NCI-H1417 treated with DMSO at 0.1 percent for 48 hours (cell line): ENCODE measurements around the gene HMGCS1.
"Not testable (repeated sequence)": the region's sequence is repeated elsewhere in the genome, so short reads cannot be mapped to it uniquely, and the experiment has no call there.

ENCODE experiments used
- DNase-seq: peaks from one replicate; lab custom pipeline; 2025; lab: John Stamatoyannopoulos, UW

Gene HMGCS1

GRCh38 chr5:43312076-43312661 lies 1.0 kb downstream of the HMGCS1 start:
- no peak for DNase-seq

DNA sequence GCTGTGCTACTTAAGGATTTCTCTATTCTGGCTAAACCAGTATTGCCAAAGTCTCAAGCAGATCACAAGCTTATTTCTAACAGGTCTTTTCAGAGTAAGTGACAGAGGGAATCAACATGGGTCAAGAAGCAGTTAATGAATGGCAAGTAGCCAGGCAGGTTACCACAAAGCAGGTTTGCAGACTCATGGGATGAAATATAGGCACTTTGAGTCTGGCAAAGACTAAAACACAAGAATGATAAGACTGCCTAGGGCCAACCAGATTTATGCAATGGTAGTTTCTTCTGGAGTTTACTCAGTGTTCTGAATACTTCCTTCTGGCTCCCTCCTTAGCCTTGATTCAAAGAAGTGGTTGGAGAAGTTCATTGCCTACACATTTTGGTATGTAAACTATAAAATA lies 3.6 kb downstream of the HMGCS1 start:
- DNase-seq: no peak

DNA sequence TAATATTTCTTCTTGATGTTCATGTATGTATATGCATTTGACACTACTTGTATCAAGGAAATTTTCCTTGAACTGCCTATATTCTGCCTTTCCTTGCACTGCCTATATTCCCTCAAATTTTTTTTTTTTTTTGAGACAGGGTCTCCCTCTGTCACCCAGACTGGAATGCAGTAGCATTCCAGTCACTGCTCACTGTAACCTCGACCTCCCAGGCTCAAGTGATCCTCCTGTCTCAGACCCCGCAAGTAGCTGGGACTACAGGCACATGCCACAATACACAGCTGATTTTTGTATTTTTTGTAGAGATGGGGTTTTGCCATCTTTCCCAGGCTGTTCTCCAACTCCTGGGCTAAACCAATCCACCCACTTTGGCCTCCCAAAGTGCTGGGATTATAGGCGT lies 4.1 kb downstream of the HMGCS1 start:
- no peak for DNase-seq

DNA sequence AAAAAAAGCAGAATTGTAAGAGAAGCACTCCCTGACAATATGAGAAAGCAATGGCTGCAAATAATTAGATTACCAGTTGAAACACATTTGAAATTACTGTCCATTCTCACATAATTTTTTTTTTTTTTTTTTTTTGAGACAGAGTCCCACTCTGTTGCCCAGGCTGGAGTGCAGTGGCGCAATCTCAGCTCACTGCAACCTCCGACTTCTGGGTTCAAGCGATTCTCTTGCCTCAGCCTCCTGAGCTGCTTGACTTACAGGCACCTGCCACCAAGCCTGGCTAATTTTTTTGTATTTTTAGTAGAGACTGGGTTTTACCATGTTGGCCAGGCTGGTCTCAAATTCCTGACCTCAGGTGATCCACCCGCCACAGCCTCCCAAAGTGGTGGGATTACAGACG lies 6.3 kb downstream of the HMGCS1 start:
- DNase-seq: not testable (repeated sequence)

GRCh38 chr5:43305948-43306565 lies 7.2 kb downstream of the HMGCS1 start:
- no peak for DNase-seq

- no peak for DNase-seq
Measured at GRCh38 chr5:43304525-43304924, 8.7 kb downstream of the HMGCS1 start.

DNA sequence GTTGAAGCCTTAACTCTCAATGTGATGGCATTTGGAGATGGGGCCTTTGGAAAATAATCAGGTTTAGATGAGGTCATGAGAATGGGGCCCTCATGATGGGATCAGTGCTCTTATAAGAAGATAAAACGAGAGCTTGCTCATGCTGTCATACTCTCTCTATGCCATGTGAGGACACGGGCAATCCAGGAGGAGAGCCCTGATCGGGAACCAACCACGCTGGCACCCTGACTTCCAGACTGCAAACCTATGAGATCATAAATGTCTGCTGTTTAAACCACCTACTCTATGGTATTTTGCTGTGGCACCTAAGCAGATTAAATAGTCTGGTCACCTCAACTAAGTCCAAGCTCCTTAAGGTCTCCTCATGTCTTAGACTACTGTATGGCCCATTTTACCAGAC lies 10.0 kb downstream of the HMGCS1 start:
- no peak for DNase-seq

DNA sequence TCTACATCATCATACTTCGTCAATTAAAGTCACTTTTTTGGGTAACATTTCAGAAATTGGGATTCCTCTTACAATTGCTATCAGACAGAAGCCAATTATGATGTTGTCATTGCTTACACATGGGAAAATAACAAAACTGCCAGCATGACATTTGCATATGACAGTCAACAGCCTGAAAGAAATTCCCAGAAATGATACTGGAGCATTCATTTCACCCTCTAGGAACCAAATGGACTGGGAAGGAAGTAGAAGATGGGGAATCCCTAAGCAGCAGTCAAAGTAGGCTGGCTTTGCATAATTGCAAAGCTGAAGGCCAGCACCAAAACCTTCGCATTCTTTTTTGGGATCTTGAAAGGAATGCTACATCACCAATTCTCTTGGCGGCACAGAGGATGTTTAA lies 10.7 kb downstream of the HMGCS1 start:
- no peak for DNase-seq

- DNase-seq: no peak
Measured at GRCh38 chr5:43301653-43302091, 11.5 kb downstream of the HMGCS1 start.

GRCh38 chr5:43300112-43300511 lies 13.1 kb downstream of the HMGCS1 start:
- no peak for DNase-seq

DNA sequence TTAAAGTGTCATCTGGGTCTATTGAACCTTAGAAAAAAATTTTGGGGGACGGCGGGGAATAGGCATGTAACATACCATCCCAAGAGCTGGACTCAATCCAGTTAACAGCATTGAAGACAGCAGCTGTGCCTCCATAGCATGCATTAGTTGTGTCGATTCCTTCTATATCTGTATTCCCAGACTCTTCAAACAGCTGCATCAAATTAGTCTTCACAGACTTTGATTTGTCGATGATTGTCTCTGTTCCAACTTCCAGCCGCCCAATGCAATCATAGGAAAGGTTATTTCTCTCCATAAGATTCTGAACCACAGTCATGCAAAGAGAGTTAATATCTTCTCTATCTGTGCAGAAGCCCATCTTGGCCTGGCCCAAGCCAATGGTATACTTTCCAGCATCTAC lies 14.8 kb downstream of the HMGCS1 start:
- no peak for DNase-seq

- DNase-seq: no peak
Measured at GRCh38 chr5:43296835-43297234, 16.4 kb downstream of the HMGCS1 start.

DNA sequence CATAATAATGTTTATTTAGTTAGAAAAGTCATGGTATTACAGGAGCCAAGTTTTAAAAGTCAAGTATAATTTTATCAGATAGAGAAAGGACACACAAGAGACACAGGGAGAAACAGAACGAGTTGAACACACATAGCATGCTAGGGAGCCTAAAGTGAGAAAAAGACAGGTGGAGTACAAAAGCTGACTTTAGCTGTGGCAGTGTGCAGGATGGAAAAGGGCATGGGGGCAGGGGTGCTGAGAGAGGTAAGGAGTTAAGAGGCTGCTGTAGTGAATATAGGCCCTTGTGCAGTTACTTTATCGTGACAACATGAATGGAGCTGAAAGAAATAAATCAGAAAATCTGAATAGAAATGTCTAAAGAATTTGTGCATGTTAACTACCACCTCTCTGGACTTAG lies 18.0 kb downstream of the HMGCS1 start:
- DNase-seq: no peak

- DNase-seq: no peak
Measured at GRCh38 chr5:43294226-43294625, 19.0 kb downstream of the HMGCS1 start.

DNA sequence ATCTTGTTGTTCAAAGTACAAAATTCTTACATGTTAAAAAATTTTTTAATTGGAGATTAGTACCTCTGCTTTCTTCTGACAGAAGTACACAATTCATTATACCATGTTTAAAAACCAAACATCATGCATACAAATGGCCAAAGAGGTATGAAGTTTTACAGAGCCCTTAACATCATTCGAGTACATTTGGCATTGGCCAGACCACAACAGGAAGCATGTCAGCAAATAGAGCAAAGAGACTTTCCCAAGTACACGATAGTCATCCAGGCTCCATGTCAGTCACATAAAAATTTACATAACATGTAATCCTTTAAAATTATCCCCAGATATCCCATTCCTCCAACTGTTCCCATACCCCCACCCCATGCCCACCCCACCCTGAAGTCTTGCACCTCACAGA lies 22.5 kb downstream of the HMGCS1 start:
- DNase-seq: no peak

DNA sequence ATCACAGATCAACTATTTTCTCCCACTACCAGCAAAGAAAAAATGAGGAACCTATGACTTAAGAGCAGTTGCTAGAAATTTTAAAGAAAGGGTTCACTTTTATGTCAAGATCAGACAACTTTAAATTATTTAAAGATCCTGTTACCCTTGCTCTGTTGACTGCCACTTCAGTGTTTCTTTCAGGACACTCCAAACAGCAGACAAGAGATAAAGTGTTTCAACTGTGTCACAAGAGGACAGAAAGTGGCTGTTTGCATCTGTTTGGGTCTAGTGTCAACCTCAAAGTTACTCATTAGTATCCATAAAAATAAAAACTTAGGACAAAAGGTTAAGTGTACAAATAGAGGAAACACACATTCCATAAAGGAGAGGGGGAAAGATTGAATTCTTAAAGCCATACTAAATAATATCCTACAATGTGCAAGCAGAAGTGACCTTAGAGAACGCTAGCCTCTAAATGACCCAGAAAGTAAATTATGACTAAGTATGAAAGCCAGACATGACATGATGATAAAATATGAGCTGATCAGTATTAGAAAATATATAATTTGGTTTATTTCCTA lies 24.9 kb downstream of the HMGCS1 start:
- DNase-seq: no peak

DNA sequence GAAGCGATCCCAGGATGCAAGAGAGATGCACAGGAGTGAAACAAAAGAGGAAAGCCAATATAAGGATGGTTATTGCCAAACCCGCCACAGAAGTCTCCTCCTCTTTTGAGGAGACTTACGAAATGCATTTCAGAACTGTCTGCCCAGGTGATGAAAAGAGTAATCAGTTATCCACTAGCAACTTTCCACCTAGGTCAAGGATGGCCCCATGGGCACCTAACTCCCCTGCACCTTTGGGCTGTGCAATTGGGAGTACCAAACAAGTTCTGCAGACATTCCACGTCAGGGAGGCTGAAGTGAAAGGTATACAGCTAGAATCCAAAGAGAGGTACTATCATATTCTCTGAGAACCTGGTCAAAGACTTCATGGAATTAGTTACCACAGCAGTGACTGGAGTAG lies 25.7 kb downstream of the HMGCS1 start:
- DNase-seq: no peak

- no peak for DNase-seq
Measured at GRCh38 chr5:43286623-43287022, 26.6 kb downstream of the HMGCS1 start.

DNA sequence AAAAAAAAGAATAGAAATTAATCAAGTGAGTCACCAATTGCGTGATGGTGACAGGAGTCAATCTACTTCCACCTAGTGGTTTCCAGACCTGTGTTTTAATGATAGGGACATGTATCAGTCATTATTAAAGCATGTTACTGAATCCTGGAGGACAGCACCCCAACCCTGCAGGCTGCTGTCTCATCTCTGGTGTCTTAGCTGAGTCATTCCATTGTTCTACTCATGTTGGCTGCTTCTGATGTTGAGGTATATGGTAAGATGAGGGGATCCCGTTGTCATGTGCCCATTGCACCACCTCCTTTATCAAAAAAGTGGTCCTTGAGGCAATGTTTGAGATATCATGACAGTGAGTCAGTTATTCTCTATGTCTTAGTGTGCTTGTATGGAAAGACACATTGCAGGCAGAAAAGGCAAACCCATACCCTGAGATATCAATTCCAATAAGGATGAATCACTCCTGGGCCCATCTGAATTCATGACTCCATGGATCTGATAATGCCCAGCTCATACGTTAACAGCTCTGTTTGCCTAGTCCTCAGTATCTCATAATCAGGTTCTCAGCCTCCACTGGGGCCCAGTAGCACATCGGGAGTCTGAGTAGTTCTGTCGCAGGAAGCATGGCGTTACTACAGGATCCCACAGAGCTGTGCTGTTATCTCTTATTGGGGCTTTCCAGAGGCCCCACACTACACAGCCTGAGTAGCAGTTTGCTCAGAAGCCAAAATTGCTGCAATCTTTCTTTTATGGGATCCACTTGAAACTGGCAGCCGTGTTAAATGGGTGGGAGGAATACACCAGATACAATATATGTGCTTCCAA lies 31.2 kb downstream of the HMGCS1 start:
- DNase-seq: no peak

GRCh38 chr5:43279548-43280274 lies 33.5 kb downstream of the HMGCS1 start:
- DNase-seq: no peak

DNA sequence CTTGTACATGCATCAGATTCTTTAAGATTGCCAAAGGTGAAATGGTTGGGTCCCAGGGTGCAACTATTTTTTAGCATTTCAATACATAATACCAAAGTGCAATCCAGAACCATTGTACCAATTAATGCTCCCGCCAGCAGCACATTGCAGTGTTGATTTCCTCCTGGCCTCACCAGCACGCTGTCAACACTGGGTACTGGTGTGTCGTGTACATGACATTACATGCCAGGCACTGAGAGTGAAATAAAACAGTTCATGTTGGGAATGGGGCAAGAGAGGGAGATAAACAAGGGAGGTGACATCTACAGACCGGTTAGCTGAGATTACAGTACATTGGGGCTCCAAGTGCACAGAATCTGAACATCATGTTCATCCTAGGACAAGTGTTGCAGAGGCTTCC lies 37.8 kb downstream of the HMGCS1 start:
- DNase-seq: no peak

GRCh38 chr5:43274435-43275114 lies 38.6 kb downstream of the HMGCS1 start:
- DNase-seq: no peak
